ENCODE results near the gene ST14.

GRCh38 chr11:130197386-130198035, 37.9 kb downstream of the ST14 start:
- TF ChIP-seq ZNF232 (CRISPR knock-in tag; IDR thresholded peaks at IDR 0.05) (no peak), FOXJ3 (CRISPR knock-in tag; IDR thresholded peaks at IDR 0.05; ENCODE audit: borderline replicate concordance) (no peak), MXD4 (CRISPR knock-in tag; IDR thresholded peaks at IDR 0.05; ENCODE audit: borderline replicate concordance) (no peak), TCF7 (CRISPR knock-in tag; IDR thresholded peaks at IDR 0.05; ENCODE audit: low read depth) (no peak), TP53 (CRISPR knock-in tag; IDR thresholded peaks at IDR 0.05) (no peak), USF2 (CRISPR knock-in tag; IDR thresholded peaks at IDR 0.05) (no peak), MAX (CRISPR knock-in tag; IDR thresholded peaks at IDR 0.05) (no peak)
- TF ChIP-seq, protein P1, sequence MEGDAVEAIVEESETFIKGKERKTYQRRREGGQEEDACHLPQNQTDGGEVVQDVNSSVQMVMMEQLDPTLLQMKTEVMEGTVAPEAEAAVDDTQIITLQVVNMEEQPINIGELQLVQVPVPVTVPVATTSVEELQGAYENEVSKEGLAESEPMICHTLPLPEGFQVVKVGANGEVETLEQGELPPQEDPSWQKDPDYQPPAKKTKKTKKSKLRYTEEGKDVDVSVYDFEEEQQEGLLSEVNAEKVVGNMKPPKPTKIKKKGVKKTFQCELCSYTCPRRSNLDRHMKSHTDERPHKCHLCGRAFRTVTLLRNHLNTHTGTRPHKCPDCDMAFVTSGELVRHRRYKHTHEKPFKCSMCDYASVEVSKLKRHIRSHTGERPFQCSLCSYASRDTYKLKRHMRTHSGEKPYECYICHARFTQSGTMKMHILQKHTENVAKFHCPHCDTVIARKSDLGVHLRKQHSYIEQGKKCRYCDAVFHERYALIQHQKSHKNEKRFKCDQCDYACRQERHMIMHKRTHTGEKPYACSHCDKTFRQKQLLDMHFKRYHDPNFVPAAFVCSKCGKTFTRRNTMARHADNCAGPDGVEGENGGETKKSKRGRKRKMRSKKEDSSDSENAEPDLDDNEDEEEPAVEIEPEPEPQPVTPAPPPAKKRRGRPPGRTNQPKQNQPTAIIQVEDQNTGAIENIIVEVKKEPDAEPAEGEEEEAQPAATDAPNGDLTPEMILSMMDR (IDR thresholded peaks at IDR 0.05), result no peak
